Measurements from ENCODE around the gene EPHA8. TPM values are rescaled to one million over a fixed set of nuclear protein-coding genes. Genes with fewer than 3 reads are reported as not detected.

EPHA8 gene
- total and polyA plus RNA-seq, 4 donors, result not detected

DNA sequence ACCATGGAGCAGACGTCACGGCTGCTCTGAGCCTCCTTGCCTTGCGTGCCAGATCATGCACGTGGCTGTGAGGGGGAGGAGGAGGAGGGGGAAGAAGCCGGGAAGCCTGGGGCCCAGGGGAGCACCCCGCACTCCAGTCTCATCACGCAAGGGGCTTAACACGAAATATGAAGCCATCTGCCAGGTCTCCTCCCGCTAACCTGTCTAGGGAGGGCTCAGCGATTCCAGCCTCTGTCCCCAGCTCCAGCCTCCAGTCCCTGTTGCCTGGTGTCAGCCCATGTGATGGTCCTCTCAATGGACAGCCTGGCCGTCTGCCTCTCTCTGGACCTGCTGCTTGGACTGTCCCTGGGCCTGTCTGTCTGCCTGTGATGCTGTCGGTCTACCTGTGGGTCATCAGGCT is 50.7 kb downstream of the EPHA8 start:
- H3K9me3 ChIP-seq (ENCODE audit: control insufficient read depth in 4 of 4, low read length in 3 of 4), result peaks cover 0 to 2% (median 0%) of the 10 kb centered on the region in 4 donors

DNA sequence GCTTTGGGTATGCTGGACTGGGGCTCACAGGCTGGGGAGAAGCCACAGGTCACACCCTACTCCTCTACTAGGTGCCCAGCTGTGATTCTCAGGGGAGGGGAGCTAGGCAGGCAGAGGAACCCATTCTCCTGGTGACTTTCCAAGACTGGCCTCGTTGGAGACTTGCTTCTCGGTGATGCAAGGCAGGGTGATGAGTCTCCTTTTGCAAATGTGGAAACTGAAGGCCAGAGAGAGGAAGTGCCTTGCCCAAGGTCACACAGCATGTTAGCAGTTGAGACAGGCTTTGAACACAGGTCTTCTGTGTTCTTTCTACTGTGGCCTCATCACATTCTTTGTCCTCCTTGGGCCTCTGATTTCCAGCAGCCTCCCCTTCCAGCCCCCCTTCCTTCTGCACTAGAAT is 52.6 kb downstream of the EPHA8 start:
- H3K27ac ChIP-seq (ENCODE audit: low read depth in 1 of 2, low read length in 2 of 2), result no peak overlapping the region
- no peaks in the 10 kb centered on the region for H3K36me3 ChIP-seq (ENCODE audit: control insufficient read depth in 4 of 4, insufficient read depth in 3 of 4, low read depth in 1 of 4, low read length in 3 of 4)
- no peaks in the 10 kb centered on the region for H3K4me1 ChIP-seq (ENCODE audit: control insufficient read depth in 4 of 4, insufficient read depth in 4 of 4, low read length in 3 of 4)
- no peak overlapping the region for H3K4me3 ChIP-seq (ENCODE audit: low read depth in 1 of 3, low read length in 3 of 3)
- DNase-seq (ENCODE audit: low spot score), result no peak
- no peak for TF ChIP-seq HNF4A (conservative IDR thresholded peaks at IDR 0.05)
- peaks cover 0 to 10% (median 4%) of the 10 kb centered on the region in 4 donors for H3K27me3 ChIP-seq (ENCODE audit: control insufficient read depth in 4 of 4, insufficient read depth in 4 of 4, low read length in 3 of 4)
- no peak overlapping the region for H3K9ac ChIP-seq (ENCODE audit: low read depth in 1 of 2, low read length in 2 of 2)
- WGBS, result 59% methylated on average over 2 of the region's 2 CpGs
- peaks cover 0 to 2% (median 0%) of the 10 kb centered on the region in 4 donors for H3K9me3 ChIP-seq (ENCODE audit: control insufficient read depth in 4 of 4, low read length in 3 of 4)

More for the DNA sequence above, 50.7 kb downstream of the EPHA8 start:
- WGBS, result 55% methylated on average over 12 of the region's 12 CpGs
- no peak for DNase-seq (ENCODE audit: low spot score)
- Histone ChIP-seq H3K4me1 (ENCODE audit: control insufficient read depth in 4 of 4, insufficient read depth in 4 of 4, low read length in 3 of 4) (no peaks in the 10 kb centered on the region), H3K4me3 (ENCODE audit: low read depth in 1 of 3, low read length in 3 of 3) (no peak overlapping the region), H3K27ac (ENCODE audit: low read depth in 1 of 2, low read length in 2 of 2) (no peak overlapping the region), H3K36me3 (ENCODE audit: control insufficient read depth in 4 of 4, insufficient read depth in 3 of 4, low read depth in 1 of 4, low read length in 3 of 4) (no peaks in the 10 kb centered on the region), H3K27me3 (ENCODE audit: control insufficient read depth in 4 of 4, insufficient read depth in 4 of 4, low read length in 3 of 4) (peaks cover 0 to 13% (median 4%) of the 10 kb centered on the region in 4 donors), H3K9ac (ENCODE audit: low read depth in 1 of 2, low read length in 2 of 2) (no peak overlapping the region)
- no peak for TF ChIP-seq FOXA1 (IDR thresholded peaks at IDR 0.05)
- no peak for TF ChIP-seq RAD21 (IDR thresholded peaks at IDR 0.05)
- TF ChIP-seq, protein P1, sequence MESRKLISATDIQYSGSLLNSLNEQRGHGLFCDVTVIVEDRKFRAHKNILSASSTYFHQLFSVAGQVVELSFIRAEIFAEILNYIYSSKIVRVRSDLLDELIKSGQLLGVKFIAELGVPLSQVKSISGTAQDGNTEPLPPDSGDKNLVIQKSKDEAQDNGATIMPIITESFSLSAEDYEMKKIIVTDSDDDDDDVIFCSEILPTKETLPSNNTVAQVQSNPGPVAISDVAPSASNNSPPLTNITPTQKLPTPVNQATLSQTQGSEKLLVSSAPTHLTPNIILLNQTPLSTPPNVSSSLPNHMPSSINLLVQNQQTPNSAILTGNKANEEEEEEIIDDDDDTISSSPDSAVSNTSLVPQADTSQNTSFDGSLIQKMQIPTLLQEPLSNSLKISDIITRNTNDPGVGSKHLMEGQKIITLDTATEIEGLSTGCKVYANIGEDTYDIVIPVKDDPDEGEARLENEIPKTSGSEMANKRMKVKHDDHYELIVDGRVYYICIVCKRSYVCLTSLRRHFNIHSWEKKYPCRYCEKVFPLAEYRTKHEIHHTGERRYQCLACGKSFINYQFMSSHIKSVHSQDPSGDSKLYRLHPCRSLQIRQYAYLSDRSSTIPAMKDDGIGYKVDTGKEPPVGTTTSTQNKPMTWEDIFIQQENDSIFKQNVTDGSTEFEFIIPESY (IDR thresholded peaks at IDR 0.05), result no peak
- no peak for TF ChIP-seq YY1 (IDR thresholded peaks at IDR 0.05)
- TF ChIP-seq JUND (IDR thresholded peaks at IDR 0.05), result no peak
- no peak for TF ChIP-seq HNF4A (conservative IDR thresholded peaks at IDR 0.05)
- no peak for TF ChIP-seq GABPA (IDR thresholded peaks at IDR 0.05 in 1 of 2, conservative IDR thresholded peaks at IDR 0.05 in 1 of 2)
- TF ChIP-seq EGR1 (IDR thresholded peaks at IDR 0.05; ENCODE audit: low read depth in 2 of 2), result no peak
- TF ChIP-seq, protein P2, sequence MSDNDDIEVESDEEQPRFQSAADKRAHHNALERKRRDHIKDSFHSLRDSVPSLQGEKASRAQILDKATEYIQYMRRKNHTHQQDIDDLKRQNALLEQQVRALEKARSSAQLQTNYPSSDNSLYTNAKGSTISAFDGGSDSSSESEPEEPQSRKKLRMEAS (IDR thresholded peaks at IDR 0.05), result no peak
- TF ChIP-seq RXRA (IDR thresholded peaks at IDR 0.05), result no peak
- TF ChIP-seq NR2F2 (IDR thresholded peaks at IDR 0.05), result no peak
- TF ChIP-seq TAF1 (conservative IDR thresholded peaks at IDR 0.05), result no peak
- no peak for TF ChIP-seq FOXA2 (IDR thresholded peaks at IDR 0.05)

DNA sequence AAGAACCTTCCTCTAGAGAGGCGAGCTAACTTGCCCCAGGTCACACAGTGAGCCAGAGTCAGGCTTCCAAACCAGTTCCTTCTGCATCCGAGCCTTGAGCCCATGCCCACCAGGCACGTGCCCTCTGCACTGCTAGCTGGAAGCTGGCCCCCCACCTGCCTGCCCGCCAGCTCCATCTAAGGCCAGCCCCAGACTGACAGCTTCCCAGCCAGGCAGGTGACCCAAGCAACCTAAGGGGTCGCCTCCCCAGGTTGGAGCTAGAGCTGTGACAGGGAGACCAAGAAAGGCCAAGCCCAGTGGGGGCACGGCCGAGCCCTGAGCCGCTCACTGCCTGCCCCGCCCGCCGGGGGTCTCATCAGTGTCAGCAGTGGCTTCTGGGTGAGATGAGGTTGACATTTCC is 53.3 kb downstream of the EPHA8 start:
- Histone ChIP-seq H3K9me3 (ENCODE audit: control insufficient read depth in 4 of 4, low read length in 3 of 4) (peaks cover 0 to 2% (median 0%) of the 10 kb centered on the region in 4 donors), H3K27ac (ENCODE audit: low read depth in 1 of 2, low read length in 2 of 2) (no peak overlapping the region), H3K4me1 (ENCODE audit: control insufficient read depth in 4 of 4, insufficient read depth in 4 of 4, low read length in 3 of 4) (no peaks in the 10 kb centered on the region), H3K27me3 (ENCODE audit: control insufficient read depth in 4 of 4, insufficient read depth in 4 of 4, low read length in 3 of 4) (peaks cover 0 to 8% (median 4%) of the 10 kb centered on the region in 4 donors), H3K9ac (ENCODE audit: low read depth in 1 of 2, low read length in 2 of 2) (no peak overlapping the region), H3K36me3 (ENCODE audit: control insufficient read depth in 4 of 4, insufficient read depth in 3 of 4, low read depth in 1 of 4, low read length in 3 of 4) (no peaks in the 10 kb centered on the region), H3K4me3 (ENCODE audit: low read depth in 1 of 3, low read length in 3 of 3) (no peak overlapping the region)
- WGBS, result 40% methylated on average over 11 of the region's 11 CpGs
- TF ChIP-seq, protein P2 (IDR thresholded peaks at IDR 0.05), result no peak
- TF ChIP-seq NR2F2 (IDR thresholded peaks at IDR 0.05), result no peak
- TF ChIP-seq YY1 (IDR thresholded peaks at IDR 0.05), result no peak
- no peak for TF ChIP-seq RAD21 (IDR thresholded peaks at IDR 0.05)
- TF ChIP-seq FOXA1 (IDR thresholded peaks at IDR 0.05), result no peak
- TF ChIP-seq, protein P3, sequence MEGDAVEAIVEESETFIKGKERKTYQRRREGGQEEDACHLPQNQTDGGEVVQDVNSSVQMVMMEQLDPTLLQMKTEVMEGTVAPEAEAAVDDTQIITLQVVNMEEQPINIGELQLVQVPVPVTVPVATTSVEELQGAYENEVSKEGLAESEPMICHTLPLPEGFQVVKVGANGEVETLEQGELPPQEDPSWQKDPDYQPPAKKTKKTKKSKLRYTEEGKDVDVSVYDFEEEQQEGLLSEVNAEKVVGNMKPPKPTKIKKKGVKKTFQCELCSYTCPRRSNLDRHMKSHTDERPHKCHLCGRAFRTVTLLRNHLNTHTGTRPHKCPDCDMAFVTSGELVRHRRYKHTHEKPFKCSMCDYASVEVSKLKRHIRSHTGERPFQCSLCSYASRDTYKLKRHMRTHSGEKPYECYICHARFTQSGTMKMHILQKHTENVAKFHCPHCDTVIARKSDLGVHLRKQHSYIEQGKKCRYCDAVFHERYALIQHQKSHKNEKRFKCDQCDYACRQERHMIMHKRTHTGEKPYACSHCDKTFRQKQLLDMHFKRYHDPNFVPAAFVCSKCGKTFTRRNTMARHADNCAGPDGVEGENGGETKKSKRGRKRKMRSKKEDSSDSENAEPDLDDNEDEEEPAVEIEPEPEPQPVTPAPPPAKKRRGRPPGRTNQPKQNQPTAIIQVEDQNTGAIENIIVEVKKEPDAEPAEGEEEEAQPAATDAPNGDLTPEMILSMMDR (IDR thresholded peaks at IDR 0.05; ENCODE audit: low read depth, low read length, missing input control), result no peak
- TF ChIP-seq SP1 (IDR thresholded peaks at IDR 0.05), result no peak
- TF ChIP-seq, protein P1 (IDR thresholded peaks at IDR 0.05), result no peak
- DNase-seq (ENCODE audit: low spot score), result no peak

Measured in liver (tissue), 9 donors.